NCI-H2081 (cell line): ENCODE measurements around the gene TTC27.
"Not testable (repeated sequence)": the region's sequence is repeated elsewhere in the genome, so short reads cannot be mapped to it uniquely, and the experiment has no call there.

Experiments used
- DNase-seq, 2 experiments: peaks; one replicate each; lab custom pipeline; 2025; lab: John Stamatoyannopoulos, UW

TTC27 gene

DNA sequence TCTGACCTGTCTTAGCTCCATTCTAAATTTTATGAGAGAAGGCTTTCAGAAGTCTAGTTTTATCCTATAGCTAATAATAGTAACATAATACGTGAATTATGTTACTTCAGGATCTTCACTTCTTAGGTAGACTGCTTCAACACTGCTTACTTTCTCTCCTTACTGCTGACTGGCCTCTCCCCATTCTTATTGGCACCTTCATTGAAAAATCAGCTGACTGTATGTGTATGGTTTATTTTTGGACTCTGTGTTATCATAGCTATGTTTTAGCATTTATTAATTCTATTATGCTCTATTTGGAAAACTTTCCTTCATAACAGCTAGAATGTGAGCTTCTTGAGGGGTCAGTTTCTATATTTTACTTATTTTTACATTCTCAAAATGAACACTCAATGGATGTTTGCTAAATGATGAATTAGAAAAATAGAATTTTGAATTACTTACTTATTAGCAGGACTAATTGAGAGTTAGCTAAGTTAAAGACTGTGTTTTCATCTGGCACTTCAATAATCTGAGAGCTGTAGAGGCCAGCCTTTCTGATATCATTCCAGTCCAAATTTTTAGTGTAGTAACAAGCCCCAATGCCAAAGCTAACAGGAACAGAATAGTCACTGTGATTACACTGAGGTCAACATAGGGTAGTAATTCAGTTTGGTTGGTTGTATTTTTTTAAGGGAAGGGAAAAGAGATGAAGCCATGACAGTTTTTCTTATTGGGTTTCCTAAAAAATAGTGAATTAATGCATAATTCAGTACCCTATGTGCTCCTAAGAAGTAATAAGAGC is 92.3 kb downstream of the TTC27 start:
- no peak for DNase-seq

DNA sequence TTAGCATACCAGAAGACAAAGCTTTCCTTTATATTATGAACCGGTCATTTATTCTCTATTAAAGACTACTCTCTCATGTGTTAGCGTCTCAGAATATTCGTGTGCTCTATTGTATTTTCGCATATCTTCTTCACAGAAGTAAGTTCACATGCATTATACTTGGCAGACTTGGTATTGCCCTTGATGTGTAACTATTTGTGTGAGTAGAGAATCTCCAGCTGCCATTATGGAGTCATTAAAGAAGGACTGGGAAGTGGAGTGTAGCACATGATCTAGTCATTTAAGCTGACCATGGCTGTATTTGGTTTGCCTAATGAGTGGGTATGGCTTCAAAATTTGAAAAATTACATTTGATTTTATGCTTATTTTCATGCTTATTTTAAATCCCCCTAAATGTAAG is 92.9 kb downstream of the TTC27 start:
- DNase-seq, result no peak

DNA sequence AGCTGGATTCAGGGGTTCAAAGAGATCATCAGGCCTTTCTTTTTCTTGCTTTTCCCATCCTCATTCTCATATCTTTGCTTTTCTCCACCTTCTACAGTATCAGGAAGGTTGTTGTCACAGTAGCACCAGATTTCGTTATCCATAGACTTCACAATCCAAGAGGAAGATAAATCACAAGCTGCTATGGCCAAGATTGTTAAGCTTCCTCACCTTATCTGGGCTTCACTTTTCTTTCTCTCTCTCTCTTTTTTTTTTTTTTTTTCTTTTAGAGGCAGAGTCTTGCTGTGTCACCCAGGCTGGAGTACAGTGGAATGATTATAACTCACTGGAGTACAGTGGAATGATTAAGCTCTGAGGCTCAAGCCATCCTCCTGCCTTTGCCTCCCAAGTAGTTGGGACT is 93.5 kb downstream of the TTC27 start:
- no peak for DNase-seq

DNA sequence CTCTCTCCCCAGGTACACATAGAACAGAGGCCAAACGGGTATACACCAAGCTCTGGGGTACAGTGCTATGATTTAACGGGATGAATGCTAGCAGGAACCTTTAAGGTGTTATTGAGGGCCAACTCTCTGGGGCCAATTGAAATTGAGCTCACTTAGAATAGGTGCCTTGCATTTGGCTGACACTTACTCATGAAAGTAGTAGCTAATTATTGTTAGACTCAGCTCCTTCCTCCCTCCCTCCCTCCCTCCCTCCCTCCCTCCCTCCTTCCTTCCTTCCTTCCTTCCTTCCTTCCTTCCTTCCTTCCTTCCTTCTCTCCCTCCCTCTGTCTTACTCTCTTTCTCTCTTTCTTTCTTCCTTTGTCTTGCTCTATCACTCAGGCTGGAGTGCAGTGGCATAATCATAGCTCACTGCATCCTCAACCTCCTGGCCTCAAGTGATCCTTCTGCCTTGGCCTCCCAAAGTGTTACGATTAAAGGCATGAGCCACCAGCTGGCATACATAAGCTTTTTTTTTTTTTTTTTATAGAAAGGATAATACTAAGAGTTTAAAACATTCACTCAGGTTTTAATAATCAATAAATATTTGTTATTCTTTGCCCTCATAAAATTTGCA is 95.7 kb downstream of the TTC27 start:
- DNase-seq, result no peak

DNA sequence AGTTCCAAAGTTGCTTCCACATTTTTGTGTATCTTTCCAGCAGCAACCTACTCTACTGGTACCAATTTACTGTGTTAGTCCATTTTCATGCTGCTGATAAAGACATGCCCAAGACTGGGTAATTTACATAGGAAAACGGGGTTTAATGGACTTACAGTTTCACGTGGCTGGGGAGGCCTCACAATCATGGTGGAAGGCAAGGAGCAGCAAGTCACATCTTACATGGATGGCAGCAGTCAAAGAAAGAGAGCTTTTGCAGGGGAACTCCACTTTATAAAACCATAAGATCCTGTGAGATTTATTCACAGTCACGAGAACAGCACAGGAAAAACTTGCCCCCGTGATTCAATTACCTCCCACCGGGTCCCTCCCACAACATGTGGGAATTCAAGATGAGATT is 98.8 kb downstream of the TTC27 start:
- DNase-seq, result not testable (repeated sequence)

DNA sequence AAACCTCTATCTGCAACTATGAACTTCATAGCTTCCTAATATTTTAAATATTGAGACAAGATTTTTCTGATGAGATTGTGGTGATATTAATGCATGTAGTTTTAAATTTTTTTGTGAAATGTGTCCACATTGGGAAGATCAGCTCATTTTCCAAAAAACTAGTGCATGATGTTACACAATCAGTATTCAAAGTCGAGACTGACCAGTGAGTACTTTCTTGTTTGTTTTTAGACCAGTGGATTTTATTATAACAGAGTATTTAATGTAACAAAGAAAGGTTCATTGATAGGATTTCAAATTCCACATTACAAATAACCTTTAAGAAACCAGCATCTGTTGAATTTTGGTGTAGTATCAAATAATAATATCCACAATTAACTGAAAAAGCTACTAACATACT is 99.3 kb downstream of the TTC27 start:
- no peak for DNase-seq

DNA sequence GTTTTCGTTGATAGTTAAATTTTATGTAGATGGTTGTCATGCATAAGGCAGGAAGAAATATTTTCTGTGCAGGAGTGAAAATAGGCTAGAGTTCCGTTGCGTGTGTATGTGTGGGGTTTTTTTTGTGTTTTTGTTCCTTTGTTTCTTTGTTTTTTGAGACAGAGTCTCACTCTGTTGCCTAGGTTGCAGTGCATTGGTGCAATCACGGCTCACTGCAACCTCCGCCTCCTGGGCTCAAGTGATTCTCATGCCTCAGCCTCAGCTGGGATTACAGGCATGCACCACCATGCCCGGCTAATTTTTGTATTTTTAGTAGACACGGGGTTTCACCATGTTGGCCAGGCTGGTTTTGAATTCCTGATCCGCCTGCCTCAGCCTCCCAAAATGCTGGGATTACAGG is 103.1 kb downstream of the TTC27 start:
- not testable (repeated sequence) for DNase-seq

DNA sequence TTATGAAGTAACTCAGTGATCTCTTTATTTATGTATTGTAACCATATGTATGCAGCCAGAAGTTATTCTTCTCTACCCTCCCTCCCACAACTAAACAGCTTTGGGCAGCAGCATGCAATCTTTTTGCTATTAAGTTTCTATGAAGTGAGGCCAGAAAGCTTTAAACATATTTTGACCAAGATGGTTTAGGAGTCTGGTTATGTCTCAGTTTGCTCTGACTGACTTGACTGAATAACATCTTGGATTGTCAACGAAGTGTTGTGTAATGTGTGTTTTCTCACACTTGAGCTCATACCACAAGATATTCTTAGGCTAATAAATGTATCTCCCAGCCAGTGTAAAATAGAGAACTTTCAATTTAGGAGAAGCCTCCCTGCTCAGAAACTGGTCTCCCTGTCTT is 104.3 kb downstream of the TTC27 start:
- DNase-seq, result no peak

DNA sequence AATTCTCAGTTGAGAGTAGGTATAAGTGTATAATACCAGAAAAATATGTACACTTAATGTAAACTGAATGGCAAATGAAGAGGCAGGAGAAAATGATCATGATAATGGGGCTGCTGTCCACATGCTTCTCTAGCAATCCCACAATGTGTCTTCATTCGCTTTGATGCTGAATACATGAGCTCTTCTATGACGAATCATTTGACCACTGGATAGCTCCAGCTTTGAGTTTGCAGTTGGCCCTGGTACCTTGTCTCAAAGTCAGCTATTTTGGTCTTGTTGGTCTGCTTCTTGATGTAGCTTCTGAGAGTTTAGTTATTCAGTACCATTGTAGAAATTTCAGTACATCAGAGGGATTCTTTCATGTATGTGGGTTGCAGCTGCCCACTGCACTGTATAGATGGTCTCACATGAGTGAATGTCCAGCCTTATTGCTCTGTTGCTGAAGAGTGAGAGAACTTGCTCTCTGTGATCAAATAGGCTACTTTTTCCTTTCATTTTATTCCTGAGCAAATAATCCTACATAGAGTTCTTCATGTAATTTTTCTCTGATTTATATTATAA is 105.1 kb downstream of the TTC27 start:
- DNase-seq, result no peak

DNA sequence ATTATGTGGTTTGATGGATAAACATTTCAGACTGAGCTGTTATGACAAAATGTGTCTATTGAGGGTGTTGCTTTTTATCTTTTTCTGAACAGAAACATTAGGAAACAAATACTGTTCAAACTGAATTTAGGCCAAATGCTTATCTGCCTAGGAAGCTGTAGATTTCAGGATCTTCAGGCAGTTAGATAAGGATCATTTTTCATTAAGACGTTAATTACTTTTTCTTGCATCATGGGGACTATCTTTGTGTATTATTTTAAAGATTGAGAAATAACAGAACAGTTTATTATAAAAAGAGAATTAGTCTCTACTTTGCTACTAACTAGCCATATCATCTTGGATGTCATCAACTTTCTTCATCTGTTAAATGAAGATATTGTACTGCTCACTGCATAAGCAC is 107.5 kb downstream of the TTC27 start:
- no peak for DNase-seq

DNA sequence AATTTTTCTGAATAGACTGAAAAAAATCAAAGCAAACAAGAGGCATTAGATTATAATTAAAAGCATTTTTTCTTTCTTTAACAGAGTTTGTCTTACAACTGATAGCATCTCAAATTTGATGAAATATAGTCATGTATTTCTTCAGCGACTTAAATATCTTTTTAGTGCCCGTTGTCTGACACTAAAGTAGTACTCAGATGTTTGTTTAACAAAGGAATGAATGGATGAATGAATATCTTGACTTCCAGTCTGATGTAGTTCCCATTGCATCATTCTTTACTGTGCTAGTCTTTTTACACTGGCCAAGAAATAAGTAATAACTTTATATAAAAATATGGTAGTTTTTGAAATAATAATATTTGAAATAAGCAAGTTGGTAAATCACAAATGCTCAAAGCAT is 111.1 kb downstream of the TTC27 start:
- DNase-seq, result no peak

DNA sequence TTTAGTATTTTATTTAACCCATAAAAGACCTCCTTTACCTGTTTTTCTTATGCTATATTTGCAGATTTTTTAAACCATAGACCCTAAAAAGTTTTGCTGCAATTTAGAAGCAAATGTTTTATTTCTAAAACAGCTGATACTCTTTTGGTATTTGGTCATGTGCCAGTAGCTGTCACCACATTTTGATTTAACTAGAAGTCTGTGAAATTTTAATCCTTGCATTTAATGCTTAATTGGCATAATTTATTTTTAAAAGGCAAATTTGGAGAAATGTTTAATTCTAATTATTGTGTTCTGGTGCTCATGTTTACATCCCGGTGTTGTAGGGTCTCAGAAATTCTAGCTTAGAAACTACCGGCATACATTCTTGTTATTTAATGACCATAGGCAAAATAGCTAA is 111.8 kb downstream of the TTC27 start:
- DNase-seq, result no peak

DNA sequence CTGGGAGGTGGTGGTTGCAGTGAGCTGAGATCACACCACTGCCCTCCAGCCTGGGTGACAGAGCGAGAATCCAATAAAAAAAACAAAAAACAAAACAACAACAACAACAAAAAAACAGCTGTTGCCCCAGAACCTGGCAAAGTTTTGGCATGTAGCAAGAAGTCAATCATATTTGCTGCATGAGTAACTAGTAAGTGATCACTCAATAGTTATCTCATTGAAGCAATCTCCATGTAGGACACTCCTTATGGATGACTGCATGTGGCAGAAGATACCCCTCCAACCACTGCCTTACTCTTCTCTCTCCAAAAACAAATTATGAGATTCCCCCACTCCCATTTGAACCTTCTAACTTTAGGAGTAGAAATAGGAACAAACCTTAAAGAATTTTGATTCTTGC is 113.7 kb downstream of the TTC27 start:
- no peak for DNase-seq

DNA sequence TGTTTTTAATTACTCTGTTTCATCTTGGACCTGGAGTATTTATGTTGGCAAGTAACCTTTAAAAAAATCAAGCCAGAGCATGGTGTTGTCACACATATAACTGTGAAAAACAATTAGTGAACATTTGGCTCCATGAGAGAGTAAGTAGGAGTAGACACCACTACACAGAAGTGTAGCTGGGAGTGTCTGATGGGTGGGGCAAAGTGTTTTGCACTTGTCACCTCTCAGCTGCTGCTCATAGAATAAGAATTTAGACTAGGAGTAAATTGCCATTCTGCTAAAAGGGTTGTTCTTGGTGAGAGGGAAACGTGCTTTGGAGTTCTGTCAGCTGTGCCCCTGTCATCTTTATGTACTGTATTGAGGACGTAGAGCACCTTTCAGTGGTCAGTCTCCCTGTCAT is 114.5 kb downstream of the TTC27 start:
- no peak for DNase-seq

DNA sequence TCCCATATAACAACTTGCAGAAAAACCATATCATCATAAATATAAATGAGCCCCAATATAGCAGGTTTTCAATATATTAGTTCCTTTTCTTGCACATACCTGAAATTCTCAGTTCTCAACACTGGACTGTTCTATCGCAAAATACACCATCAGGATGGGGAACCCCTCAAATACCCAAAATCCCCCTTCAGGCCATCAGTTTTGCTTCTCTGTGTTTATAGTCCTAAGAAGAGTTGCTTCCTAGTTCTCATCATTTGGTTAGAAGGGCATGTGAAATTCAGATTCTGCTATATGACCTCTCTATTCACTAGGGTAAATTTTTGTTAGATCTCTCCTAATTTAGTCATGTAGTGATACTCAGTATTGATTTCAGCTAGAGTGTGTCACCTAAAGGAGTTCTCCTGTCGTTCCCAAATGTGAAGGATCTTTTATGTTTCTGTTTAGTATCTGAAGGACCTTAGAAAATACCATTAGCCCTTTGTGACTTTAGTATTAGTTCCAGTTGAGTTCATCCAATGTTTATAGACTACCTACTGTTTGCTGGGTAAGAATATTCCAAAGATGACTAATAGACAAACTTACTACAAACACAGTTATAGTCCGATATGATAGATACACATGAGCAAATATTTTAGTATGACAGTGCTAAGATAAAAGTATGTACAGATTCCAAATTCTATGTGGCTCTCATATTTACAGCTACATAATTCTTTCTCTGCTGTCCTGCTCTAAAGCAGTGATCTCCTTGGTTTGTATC is 115.8 kb downstream of the TTC27 start:
- no peak for DNase-seq

DNA sequence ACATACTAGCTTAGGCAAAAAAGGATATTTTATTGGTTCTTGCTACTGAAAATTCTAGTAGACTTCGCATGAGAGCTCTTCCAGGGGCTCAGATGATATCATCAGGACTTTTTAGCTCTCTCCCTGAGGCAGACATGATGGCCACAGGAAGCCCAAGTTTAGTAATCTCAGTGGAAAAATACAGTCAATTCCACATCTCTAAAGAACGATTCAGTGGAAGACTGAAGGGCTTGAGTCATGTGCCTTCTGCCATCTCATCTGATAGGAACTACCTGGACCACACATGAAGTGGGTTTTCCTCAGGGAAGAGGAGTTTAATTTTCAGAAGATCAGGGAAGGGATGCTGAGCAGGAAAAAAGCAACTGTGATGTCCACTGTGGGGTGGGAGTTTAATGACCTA is 117.3 kb downstream of the TTC27 start:
- no peak for DNase-seq

DNA sequence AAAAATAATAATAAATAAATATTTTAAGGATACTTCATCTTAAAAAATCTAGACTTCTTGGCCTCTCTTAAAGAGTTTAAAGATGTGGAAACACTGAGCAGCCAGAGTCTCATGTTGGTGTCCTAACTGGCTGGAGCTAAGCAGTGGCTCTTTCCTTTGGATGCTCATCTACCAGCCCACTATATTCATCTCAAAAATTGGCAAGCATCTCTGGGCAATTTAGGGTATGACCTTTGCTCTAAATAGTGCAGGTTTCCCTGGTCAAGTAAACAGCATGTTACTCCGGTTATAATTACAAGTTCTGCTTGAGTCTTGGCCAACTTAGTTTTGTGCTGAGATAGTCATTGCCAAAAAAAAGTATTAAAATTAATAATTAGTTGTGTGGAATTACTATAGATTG is 117.8 kb downstream of the TTC27 start:
- DNase-seq, result no peak

DNA sequence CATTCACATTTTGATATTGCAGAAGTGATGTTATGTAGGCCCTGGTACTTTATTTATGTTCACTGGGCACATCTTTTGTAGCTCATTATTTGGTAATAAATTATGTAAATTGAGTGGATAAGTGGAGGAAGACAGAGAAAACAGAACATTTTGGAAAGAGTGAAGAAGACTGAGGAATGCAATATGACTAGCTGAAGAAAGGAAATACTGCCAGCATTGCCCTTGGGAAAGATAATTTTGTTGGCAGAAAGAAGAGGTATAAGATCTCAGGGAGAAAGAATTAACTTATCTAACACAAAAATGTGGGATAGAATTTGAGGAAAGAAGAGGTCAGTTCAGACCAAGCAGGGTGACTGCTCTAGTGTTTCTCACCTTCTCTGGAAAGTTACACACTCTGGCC is 118.8 kb downstream of the TTC27 start:
- no peak for DNase-seq

DNA sequence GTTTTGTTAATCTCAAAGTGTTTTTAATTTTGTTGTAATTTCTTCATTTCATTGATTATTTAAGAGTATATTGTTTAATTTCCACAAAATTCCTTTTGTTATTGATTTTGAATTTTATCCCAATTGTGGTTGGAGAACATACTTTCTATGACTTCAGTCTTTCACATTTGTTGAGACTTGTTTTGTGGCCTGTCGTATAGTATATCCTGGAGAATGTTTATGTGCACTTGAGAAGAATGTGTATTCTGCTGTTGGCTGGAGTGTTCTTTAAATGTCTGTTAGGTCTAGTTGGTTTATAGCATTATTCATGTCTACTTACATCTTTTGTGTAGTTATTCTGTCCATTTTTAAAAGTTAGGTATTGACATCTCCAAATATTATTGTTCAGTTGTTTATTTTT is 120.3 kb downstream of the TTC27 start:
- DNase-seq, result no peak

DNA sequence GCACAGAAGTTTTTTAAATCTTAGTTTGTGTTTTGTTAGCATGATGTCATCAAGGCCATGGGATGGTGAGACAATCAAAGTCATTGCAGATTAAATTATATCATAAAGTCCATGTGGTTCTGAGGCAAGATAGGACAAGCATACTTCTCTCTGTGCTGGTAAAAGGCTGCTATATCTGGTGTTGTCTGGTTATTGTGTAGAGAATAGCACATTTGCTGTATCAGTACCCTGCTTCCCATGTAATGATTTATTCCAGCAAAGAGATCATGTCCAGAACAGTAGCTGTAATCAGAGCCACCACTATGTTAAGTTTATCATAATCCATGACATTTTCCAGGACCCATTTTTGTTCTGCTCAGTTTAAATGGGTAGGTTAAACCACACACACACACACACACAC is 123.0 kb downstream of the TTC27 start:
- no peak for DNase-seq

DNA sequence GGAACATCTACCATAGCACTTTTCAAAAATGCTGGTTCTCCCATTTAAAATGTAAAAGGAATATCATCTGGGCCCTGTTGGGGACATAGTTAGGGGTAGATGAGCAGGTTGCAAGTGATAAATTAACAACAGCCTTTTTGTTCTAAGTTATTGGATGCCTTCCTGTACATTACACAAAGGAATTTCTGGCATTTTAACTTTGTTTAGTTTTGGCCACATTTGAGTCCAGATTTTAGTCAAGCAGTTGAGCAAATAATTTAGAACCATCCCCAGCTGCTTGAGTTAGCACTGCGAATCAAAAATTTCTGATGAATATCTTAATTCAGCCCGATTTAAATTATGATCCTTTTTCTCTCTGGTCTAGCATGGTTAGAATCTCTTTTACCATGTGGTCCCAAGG is 124.4 kb downstream of the TTC27 start:
- no peak for DNase-seq

DNA sequence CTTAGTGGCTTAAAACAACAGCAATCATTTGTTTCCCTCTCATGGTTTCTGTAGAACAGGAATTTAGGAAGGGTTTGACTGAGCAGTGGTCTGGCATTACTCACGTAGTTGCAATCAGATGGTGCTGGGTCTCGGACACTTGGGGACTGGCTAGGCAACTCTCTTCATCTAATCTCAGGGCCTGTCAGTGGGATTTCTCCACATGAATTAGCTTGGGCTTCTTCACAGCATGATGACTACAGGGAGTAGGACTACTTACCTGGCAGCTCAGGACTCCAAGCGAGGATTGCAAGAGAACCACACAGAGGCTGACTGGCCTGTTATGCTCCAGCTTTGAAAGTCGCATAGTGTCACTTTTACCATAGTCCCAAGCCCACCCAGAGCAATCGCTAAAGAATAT is 125.1 kb downstream of the TTC27 start:
- DNase-seq, result no peak

DNA sequence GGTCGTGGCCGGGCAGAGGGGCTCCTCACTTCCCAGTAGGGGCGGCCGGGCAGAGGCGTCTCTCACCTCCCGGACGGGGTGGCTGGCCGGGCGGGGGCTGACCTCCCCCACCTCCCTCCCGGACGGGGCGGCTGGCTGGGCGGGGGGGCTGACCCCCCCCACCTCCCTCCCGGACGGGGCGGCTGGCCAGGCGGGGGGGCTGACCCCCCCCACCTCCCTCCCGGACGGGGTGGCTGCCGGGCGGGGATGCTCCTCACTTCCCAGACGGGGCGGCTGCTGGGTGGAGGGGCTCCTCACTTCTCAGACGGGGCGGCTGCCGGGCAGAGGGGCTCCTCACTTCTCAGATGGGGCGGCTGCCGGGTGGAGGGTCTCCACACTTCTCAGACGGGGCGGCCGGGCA is 126.8 kb downstream of the TTC27 start:
- DNase-seq, result not testable (repeated sequence)
